ENCODE results near the gene OPA1. TPM values are rescaled to one million over a fixed set of nuclear protein-coding genes. Genes with fewer than 3 reads are reported as not detected.

The OPA1 gene
- total RNA-seq, 1 donor from 2014 or later = 71.3 TPM

DNA sequence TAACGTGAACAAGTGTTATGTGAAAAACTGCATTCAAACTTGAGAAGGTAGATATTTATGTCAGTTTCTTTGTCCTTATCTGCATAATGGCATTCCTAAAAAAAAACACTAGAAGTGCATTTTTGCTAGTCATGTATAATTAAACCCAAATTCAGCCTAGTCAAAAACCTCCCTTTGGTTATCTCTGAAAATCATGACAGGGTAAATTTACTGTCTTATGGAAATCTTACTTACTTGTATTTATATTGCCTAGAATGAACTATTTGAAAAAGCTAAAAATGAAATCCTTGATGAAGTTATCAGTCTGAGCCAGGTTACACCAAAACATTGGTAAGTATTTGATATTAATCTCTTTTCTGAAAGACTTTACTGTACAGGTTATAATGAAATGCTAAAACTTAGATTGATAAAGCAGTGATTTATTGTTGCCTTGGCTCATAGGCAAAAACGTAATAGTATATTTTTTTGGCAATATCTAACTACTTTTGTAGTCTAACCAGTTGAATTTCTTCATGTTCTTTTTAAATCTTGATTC lies 55.6 kb downstream of the OPA1 start:
- no peak for DNase-seq (ENCODE audit: low read depth, low spot score)

DNA sequence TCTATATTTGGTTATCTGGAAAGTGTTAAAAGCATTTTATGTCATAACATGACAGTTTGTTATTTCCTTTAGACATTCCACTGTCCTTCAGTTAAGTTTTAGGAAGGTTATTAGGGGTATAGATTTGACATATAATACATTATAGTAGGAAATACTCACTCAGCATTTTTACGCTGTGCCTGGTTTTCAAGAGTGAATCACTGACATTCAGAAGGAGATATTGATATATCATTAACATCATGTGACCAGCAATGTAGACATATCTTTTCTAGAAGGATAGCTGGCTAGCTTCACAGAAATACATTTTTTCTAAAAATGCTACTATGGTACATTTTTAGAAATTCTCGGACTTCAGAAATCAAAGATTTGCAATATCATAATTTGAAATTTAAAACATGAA lies 57.6 kb downstream of the OPA1 start:
- no peak for DNase-seq (ENCODE audit: low read depth, low spot score)

DNA sequence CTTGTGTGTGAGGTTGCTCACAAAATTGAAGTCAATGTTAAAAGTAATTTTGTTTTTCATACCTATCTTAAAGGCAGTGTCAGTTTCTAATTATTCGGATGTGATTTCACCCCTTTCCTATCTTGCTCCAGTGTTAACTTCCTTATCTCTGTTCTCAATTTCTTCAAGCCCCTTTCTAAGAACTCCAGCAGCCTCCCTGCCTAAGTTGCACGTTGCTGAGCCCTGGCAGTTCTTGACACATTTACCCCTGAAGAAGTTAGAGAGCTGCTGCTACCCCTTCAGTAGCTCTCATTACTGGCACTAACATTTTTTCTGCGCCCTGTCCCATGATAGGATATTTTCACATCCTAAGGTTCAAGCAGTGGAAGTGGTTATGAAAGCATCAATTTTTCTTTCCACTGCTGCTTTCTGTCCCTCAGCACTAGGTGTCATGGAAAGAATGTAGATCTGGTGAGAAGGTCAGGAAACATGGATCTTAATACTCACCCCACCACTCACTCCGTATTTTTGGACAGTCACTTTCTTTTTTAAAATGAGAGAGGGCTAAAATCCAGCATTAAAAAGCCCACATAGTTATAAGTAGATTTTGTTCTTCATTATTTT lies 62.9 kb downstream of the OPA1 start:
- DNase-seq (ENCODE audit: low read depth, low spot score) = no peak

DNA sequence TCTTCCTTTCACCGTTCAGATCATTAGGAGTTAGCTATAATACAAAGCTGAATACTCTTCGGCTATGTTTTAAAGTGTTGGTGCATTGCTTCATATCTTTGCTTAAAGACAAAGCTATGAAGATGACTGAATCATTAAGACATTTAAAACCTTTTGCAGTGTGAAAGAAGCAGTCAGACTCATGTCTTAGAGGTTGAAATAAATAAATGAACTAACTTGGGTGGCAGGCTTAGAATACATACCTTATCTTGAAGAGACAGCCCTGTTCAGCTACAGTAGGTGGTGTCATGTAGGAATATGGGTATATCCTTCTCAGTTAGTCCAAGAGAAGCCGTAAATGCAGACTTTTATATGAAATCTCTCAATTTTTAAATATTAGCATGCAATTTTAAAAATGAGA lies 63.4 kb downstream of the OPA1 start:
- no peak for DNase-seq (ENCODE audit: low read depth, low spot score)

DNA sequence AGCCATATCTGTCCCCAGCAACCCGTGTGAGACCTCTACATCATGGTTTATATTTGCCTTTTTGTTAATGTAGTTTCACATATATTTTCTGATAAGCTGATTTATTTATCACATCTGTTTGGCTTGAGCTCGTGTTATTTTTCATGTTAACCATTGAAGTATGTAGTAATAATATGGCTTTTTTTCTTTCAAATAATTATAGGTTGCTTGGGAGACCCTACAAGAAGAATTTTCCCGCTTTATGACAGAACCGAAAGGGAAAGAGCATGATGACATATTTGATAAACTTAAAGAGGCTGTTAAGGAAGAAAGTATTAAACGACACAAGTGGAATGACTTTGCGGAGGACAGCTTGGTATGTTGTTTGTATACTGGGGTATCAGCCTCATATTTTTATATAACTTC lies 63.9 kb downstream of the OPA1 start:
- no peak for DNase-seq (ENCODE audit: low read depth, low spot score)

DNA sequence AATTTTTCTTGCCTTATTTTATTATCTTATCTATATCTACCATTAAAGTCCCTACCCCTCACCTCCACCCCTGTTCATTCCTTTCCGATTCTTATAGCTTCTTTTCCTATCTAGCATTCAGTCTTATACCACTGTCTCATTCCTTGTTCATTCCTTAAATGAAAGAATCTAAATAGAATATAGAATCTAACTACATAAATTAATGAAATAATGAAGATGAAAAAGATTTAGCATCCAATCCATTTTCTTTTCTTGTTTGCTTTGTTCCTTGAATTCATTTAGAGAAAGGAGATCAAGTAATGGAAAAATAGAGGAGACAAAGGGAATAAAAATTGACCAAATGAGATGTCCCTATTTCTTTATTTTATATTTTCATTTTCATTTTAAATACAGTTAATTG lies 67.2 kb downstream of the OPA1 start:
- DNase-seq (ENCODE audit: low read depth, low spot score) = no peak

DNA sequence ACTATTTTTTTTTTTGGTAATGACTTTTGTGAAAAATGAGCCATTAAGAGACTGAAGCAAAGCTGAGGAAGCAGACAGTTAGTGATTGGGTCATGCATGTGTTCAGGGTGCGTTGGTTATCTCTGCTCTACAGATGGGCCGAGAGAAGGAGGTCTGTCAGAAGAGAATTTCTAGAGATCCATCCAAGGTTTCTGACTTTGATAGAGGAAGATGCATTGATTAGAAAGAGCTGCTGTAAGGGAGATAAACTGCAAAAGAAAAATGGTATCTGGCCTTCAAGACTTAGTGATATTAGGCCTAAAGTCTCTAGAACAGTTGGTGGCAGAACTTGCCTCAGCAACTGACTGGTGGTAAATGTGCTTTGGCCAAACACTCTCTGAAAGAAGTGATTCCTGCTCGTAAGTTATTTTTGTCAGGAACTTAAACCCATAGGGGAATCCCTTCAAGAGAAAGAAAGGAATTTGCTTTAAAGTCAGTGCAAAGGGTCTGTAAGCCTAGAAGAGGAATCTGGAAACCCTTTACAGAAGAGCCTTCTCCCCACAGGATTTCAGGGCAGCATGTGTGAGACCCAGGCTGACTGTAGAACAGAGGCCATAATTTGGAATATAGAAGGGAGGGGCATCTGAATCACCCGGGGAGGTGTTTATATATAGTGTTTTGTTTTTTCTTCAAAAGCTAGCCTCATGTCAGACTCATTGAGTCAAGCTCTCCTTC lies 67.8 kb downstream of the OPA1 start:
- no peak for DNase-seq (ENCODE audit: low read depth, low spot score)

DNA sequence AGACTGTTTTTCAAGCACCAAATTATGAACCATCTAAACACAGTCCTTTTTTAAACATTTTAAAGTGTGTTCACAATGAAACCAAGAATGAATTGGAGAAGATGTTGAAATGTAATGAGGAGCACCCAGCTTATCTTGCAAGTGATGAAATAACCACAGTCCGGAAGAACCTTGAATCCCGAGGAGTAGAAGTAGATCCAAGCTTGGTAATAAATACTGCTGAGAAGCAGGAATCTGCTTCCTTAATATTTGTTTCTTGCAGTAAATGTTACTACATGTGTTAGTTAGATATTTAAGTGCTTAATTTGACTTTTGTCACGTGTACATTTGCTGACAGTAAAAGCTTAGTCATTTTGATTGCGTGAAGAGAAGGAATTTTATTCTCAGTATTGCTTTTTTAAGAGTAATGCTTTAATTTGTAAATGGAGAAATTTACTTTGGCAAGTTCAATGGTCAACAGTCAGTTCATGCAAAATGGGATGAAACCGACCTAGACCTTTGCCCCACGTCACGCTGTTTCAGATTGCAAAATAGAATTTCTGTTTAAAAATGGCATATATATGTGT lies 69.8 kb downstream of the OPA1 start:
- no peak for DNase-seq (ENCODE audit: low read depth, low spot score)

DNA sequence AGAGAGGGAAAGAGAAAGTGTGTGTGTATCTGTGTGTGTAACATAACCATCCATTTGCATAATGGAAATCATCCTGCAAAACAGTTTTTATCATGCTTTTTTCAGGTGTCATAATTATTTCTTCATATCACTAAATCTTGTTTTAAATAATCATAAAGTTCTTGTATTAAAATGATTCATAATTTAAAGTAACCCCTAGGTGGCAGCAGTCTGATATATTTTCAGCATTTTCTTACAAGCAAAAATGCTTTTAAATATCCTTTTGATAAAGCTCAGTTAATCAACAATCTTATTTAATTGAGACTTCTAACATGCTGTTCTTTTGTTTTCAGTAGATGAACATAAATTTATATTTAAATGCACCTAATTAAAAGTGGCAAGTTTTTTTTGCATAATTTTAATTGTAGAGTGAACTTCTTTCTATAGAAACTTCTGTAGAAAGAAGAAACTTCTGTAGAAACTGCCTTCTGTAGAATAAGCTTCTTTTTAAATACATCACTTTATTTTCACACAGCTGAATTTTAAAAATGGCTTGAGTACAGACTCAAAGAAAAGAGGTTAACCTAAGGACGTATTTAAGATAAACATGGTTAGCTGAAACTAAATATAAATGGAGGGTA lies 72.5 kb downstream of the OPA1 start:
- no peak for DNase-seq (ENCODE audit: low read depth, low spot score)

DNA sequence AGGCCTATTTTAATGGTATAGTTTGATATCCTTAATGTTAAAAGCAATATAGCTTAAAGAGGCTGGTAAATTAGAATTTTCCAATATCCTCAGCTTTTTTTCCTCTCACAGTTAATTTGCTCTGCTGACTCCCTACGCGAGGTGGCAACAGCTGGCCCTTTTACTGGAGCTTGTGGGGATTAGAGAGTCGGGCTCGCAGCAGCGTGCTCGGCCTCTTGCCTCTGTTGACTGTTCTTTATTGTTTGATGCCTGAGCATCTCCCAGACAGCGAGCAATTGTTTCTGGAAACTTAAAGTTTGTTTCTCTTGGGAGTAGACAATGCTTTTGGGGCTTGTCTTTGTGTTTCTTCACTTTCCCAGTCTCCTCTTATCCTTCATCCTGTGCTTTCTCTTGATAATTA lies 80.8 kb downstream of the OPA1 start:
- no peak for DNase-seq (ENCODE audit: low read depth, low spot score)

DNA sequence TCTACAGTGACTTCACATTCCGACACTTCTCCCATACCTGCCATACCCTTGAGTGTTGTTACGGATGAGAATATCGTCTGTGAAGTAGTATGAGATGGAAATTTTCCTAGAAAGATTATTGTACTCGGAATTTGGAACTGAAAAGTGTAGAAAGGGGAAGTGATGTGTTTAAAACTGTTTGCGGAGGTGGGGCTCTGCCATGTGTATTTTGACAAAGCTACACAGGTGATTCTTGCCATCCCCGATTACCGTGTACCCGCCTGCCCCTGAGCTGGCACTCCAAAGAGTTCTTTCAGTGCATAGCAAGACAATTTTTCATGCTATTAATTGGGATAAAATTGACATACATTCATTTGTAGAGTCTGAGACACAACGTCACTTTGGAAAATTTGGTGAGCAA lies 81.7 kb downstream of the OPA1 start:
- no peak for DNase-seq (ENCODE audit: low read depth, low spot score)

DNA sequence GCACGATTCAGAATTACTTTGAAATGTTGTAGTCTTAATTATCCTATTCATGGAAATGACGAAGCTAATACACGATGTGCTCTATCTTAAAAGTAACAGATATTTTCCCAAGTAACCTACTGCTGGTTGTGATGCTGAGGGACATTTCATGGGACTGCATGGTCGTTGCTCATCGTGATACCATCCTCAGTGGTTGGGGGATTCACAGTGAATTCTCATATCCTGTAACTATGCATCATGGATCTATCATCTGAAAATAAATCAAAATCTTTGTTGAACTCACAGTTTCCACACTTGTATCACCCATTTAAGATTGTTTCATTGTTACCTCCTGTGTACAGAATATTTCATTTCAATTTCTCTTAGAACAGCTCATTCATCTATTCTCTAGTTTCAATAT lies 84.7 kb downstream of the OPA1 start:
- no peak for DNase-seq (ENCODE audit: low read depth, low spot score)

DNA sequence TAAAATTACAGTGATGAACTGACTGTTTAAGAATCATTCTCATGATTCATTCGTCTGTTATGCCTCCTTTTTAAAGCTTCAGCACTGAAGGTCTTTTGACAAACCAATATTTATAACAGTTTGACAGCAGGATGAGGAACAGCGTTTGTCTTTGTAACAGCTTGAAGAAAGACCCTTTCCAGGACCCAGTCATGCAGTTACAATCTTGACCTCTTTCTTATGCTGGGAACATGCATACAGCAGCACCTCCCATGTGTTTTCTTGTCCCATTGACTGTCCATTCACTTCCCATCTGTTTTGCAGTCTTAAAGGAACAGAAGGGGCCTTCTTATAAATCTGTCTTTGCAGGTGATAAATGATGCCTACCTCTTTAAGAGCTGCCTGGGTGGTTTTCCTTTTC lies 87.2 kb downstream of the OPA1 start:
- no peak for DNase-seq (ENCODE audit: low read depth, low spot score)

DNA sequence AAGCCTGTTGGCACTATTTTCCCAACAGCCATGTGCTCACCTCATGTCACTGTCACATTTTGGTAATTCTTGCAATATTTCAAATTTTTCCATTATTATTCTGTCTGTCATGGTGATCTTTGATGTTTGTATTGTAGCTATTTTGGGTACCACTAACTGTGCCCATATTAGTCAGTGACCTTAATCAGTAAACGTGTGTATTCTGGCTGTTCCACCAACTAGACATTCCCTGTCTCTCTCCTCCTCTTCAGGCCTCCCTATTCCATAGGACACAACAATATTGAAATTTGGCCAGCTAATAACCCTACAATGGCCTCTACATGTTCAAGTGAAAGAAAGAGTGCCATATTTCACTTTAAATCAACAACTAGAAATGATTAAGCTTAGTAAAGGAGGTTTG lies 88.6 kb downstream of the OPA1 start:
- DNase-seq (ENCODE audit: low read depth, low spot score) = no peak

DNA sequence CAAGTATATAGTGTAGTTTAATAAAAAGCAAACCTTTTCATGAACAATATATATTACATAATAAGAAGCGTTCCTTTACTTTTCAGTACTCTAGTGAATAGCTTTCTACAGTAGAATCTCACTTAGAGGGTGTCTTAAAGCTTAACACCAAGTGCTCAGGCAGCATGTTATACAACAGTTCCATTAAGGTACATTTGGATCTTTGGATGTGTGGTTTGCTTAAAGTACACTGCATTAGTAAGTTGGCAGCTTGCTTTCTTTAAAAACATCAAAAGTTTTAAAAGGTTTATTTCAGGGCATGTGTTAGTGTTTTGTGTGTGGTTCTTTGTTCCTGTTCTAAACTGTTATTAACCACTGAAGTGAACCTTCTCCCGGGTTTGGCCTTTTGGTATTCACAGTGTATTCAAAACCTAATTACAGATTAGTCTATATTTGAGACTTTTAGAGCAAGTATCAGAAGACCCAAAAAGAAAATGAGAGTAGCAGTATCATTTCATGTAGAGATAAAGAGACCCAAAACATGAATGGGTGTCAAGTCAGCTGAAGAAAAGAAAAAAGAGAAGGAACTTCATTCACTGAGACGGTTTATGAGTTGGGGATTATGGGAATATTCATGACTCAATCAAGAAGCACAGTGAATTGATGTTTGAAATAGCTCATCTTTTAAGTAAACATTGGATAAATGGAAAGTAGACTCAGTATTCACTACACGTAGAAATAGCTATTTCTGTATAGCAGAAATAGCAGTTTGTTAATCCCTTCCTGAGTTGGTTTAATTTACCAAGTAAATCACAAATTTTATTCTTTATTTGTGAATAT lies 93.9 kb downstream of the OPA1 start:
- no peak for DNase-seq (ENCODE audit: low read depth, low spot score)

DNA sequence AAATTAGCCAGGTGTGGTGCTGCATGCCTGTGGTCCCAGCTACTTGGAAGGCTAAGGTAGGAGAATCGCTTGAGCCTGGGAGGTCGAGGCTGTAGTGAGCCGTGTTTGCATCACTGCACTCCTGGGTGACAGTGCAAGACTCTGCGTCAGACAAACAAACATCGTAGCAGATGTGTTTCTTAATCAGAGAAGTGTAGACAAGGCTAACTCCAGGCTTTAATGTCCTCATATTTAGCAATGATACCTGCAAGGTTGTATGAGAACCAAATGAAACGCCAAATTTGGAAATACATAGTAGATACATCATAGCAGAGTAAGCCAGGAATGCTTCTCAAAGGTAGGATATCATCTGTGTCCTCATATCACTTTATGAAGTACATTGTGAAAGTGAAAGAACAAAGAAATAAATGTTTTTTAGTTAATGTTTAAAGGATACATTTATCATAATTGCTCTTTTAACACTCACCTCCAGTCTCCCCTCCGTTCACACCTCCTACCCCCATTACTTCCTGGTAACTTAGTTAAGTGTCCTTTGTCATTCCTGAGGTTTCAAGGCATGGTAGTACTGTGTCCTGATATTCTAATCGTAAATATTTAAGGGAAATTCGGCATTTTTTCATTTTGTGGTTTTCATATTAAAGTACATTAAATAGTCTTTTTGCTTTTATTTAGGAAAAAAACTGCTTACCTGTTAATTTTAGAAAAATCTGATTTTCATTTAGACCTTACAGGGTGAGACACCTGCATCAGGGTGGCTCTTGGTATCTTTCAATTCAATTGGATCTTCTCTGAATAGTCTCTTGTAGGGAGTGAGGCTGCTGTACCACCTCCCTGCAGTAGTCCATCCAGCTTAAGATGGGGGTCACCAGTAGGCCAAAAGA lies 96.1 kb downstream of the OPA1 start:
- no peak for DNase-seq (ENCODE audit: low read depth, low spot score)

DNA sequence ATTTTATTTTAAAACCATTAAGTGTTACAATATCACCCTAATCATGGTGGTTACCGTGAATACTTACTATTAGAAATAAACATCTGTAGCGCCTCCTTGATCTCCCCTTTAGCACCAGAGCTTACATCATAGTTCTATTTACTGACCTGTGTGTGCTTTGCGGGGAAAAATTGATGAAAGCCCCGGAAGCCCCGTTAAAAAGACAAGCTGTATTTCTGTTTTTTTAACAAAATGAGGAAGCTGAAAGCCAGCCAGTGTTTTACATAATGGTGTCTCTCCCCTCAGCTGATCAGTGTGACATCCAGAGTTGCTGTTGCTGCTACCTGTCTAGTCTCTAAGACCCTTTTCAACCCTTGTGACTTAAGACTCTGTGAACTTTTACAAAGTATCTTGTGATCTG lies 100.8 kb downstream of the OPA1 start:
- no peak for DNase-seq (ENCODE audit: low read depth, low spot score)

DNA sequence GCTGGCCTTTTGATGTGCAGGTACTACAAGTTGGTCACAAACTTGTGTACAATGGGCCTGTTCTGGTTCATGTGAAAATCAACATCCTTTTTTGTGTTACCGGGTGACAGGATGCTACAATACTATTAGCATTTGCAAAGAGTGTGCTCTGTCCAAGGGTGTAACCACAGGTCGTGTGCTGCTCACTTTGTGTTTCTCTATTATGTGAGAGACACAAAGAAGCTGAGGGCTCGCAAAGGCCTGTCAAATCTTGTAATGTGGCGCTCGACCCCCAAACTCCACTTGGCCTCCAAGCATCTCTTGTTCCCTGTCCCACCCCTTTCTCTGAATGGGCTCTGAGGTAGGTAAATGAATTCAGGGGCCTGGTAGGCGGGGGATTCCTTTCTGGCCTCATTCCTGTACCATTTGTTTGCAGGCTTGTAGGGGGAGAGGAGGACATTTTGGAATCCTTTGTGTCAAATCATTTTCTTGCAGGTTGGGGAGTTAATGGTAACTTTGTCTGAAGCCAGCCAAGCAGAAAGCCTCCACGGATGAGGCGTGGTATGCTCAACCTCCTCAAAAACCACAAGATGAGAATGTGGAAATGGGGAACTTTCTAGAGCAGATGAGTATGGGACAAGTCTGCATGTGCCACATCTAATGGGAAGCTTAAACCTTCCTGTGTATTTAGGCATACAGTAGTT lies 109.1 kb downstream of the OPA1 start:
- no peak for DNase-seq (ENCODE audit: low read depth, low spot score)

DNA sequence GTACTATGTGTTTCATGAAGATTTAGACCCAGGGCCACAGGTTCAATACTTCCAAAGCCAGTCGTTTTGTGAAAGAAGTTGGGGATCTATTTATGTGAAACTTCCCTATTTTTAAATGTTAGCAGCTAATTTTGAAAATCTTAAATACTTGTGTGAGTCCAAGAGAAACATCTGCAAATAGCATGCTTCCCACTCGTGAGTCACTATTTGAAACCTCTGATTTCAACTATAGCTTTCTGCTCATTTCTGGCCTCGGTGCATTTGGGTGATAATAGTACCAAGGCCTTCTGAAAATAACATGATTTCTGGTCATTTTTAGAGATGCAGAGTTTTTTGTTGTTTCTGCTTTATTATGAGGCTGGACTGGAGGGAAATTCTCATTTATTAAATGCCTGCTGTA lies 110.0 kb downstream of the OPA1 start:
- DNase-seq (ENCODE audit: low read depth, low spot score) = no peak

DNA sequence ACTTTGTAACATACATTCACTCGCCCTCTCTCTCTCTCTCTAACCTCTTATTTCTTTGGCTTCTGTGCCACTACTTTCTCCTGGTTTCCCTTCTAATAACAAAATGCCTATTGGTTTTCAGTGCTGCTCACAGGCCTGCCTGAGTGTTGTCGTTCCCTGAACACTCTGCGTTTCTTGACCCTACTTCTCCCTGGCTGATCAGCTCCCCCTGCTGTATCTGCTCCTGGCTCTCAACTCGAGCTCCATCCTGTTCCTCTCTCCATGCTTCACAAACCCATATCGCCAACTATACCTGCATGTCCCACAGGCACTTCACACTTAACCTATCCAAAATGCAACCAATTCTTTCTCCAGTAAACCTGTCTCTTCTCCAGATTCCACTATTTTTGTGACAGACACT lies 111.4 kb downstream of the OPA1 start:
- no peak for DNase-seq (ENCODE audit: low read depth, low spot score)
